SJSA1 (cell line): ENCODE measurements around the gene TMEM47. TPM values are rescaled to one million over a fixed set of nuclear protein-coding genes. Genes with fewer than 3 reads are reported as not detected.

Experiments
- DNase-seq, 2 experiments: peaks; one replicate each; pipeline ENCODE4 v3.0.0-alpha.2; 2015 to 2020; ENCODE audit warnings: low spot score in 2 of 2, low read depth in 1 of 2
- H3K27ac ChIP-seq: fragments of 250-450 bp; sonication (Bioruptor Pico); 2 replicates; pipeline ENCODE4 v1.5.1; 2020; ENCODE audit warnings: mild to moderate bottlenecking, moderate library complexity
- H3K27me3 ChIP-seq: fragments of 250-450 bp; sonication (Bioruptor Pico); replicated peaks from 2 replicates; pipeline ENCODE4 v1.5.1; 2020; ENCODE audit warnings: mild to moderate bottlenecking, moderate library complexity
- H3K36me3 ChIP-seq: fragments of 250-450 bp; sonication (Bioruptor Pico); 2 replicates; pipeline ENCODE4 v1.5.1; 2020; ENCODE audit warnings: mild to moderate bottlenecking
- H3K4me1 ChIP-seq: fragments of 250-450 bp; sonication (Bioruptor Pico); replicated peaks from 2 replicates; pipeline ENCODE4 v1.6.1; 2021; ENCODE audit warnings: mild to moderate bottlenecking
- H3K4me3 ChIP-seq: fragments of 250-450 bp; sonication (Bioruptor Pico); 2 replicates; pipeline ENCODE4 v1.5.1; 2020; ENCODE audit warnings: mild to moderate bottlenecking
- H3K9me3 ChIP-seq: fragments of 250-450 bp; sonication (Bioruptor Pico); replicated peaks from 2 replicates; pipeline ENCODE4 v1.5.1; 2020; ENCODE audit warnings: mild to moderate bottlenecking
- total RNA-seq: library from RNA; depleted of rRNA; stranded (reverse); fragments of >200 nt; shearing (Covaris generic); gene quantifications from 2 replicates; pipeline ENCODE4 v1.2.3, GENCODE V29; 2014; rRNA removed

TMEM47 gene
- 46.1 and 59.6 TPM in 2 replicates for total RNA-seq

- DNase-seq, result peak; percentile 72 to 76
- Histone ChIP-seq H3K4me3 (peak within 1 kb of the TSS; percentile 78), H3K36me3 (no peaks in the 10 kb centered on the region), H3K9me3 (no peaks in the 10 kb centered on the region), H3K27ac (peak within 1 kb of the TSS; percentile 72), H3K27me3 (no peaks in the 10 kb centered on the region), H3K4me1 (no peaks in the 10 kb centered on the region; the same call in 1 of the 2 replicates)
Observed at GRCh38 chrX:34656842-34657725, at the start of gene TMEM47. Gene TMEM47, minus strand, starts transcription at chrX:34657285. Its CDS starts 256 bp downstream, at chrX:34657029.

- H3K36me3 ChIP-seq, result no peaks in the 10 kb centered on the region
- no peaks in the 10 kb centered on the region for H3K27me3 ChIP-seq
- no peak overlapping the region for H3K27ac ChIP-seq
- no peak overlapping the region for H3K4me3 ChIP-seq
- DNase-seq, result no peak
- no peaks in the 10 kb centered on the region for H3K9me3 ChIP-seq
- no peaks in the 10 kb centered on the region for H3K4me1 ChIP-seq
Observed at GRCh38 chrX:34687095-34687494, 30.0 kb upstream of the TMEM47 start.

GRCh38 chrX:34659575-34659974, 2.5 kb upstream of the TMEM47 start:
- Histone ChIP-seq H3K36me3 (no peaks in the 10 kb centered on the region), H3K9me3 (no peaks in the 10 kb centered on the region), H3K27me3 (no peaks in the 10 kb centered on the region), H3K4me1 (no peaks in the 10 kb centered on the region), H3K4me3 (no peak overlapping the region), H3K27ac (no peak overlapping the region)
- no peak for DNase-seq

DNA sequence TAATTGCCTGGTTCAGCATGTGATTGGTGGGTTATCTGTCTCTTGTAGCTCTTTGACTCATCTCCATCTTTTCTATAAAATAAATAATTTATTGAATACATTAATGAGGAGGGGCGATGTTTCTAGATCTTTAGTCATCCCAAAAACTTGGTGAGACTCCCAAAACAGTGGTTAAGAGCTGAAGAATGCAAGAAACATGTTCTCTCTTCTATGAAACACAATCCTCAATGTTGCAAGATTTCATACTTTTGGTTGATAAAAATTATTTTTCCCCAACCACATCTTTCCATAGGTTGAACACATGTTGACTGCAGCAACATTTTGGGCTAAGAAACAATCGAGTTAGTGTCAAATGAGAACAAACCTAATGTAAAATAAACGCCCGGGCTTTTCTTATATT, 1.2 kb upstream of the TMEM47 start:
- Histone ChIP-seq H3K4me1 (no peaks in the 10 kb centered on the region), H3K9me3 (no peaks in the 10 kb centered on the region), H3K27ac (no peak overlapping the region), H3K36me3 (no peaks in the 10 kb centered on the region), H3K4me3 (no peak overlapping the region), H3K27me3 (no peaks in the 10 kb centered on the region)
- DNase-seq, result no peak

DNA sequence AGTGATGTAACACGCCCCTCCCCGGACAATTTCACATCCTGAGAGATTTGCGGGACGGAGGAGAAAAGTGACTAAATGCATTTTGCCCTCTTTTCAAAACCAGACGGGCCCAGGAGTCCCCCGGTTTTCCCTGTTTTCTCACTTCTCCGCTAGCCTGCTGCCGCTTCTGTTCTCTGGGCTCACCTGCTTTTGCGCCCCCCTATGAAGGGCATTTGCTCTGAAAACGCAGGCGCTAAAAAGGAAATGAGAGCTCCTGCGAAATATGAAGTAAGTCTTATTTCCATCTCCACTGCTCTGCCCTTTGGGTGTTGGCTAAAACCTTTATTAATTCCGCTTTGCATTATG, 613 bp upstream of the TMEM47 start:
- no peaks in the 10 kb centered on the region for H3K36me3 ChIP-seq
- H3K27ac ChIP-seq, result peak overlapping the region; percentile 35; the same call in 1 of the 2 replicates
- no peak for DNase-seq
- H3K4me3 ChIP-seq, result peak overlapping the region; percentile 78
- H3K27me3 ChIP-seq, result no peaks in the 10 kb centered on the region
- H3K4me1 ChIP-seq, result no peaks in the 10 kb centered on the region; the same call in 1 of the 2 replicates
- H3K9me3 ChIP-seq, result no peaks in the 10 kb centered on the region

DNA sequence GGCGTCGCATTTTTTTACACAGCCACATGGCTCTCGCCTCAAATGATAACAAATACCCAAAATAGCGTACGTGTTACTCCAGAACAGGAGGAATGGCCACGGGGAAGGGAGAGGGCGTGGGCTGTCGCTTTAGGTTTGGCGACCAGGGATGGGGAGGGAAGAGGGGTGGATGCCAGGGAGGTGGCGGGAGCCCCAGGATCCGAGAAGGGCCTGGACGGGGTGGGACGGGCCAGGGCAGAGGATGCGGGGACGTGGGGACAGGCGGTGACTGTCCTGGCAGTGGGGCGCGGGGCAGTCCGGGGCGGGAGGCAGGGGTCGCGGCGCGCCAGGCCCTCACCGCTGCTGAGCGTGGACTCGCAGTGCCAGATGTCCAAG, 631 bp downstream of the TMEM47 start:
- H3K4me3 ChIP-seq, result peak overlapping the region; percentile 78
- H3K36me3 ChIP-seq, result no peaks in the 10 kb centered on the region
- H3K4me1 ChIP-seq, result no peaks in the 10 kb centered on the region; the same call in 1 of the 2 replicates
- no peak for DNase-seq
- no peaks in the 10 kb centered on the region for H3K9me3 ChIP-seq
- 0 out of 2 replicates have a peak overlapping the region, but pooled peaks have one; percentile 43 for H3K27ac ChIP-seq
- H3K27me3 ChIP-seq, result no peaks in the 10 kb centered on the region

DNA sequence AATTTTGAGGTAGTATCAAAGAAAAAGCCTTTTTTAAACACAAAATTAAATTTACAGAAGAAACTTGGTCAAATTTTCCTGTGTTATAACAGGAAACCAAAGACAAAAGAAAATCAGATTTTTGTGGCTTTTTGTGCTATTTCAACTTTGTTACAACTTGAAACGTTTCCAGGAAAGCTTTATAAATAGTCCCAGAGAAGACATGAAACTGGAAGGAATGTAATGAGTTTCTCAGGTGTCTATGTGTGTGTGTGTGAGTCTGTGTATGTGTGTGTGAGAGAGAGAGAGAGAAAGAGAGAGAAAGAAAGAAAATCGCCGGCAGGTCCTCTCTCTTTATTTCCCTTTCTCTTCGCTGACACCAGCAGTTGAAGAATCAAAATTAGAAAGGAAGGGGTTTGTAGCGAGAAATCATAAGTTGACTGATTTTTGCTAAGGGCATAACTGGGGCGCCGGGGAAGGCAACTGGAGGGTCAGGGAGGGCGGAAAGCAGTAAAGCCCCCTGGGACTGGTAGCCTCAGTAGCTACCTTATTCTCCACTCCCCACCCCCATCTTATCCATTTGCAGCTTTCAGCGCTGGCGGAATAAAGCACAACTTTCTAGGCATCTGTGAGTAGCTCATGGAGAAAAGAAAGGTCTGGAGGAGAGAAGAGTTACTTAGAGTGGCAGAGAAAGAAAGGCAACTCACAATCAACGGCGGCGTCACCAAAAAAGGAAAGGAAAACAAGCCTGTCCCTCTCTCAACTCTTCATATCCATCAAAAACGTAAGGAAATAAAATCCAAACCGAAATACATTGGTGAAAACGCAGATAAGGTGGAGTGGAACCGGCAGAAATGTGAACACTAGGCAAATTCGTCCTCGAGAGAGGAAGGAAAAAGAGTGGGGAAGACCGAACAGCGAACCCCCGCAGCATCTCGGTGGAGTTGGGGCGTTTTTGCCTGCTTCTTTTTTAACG, 1.3 kb downstream of the TMEM47 start:
- Histone ChIP-seq H3K27ac (peak overlapping the region; percentile 72), H3K27me3 (no peaks in the 10 kb centered on the region), H3K36me3 (no peaks in the 10 kb centered on the region), H3K4me3 (peak overlapping the region; percentile 78), H3K4me1 (no peaks in the 10 kb centered on the region; the same call in 1 of the 2 replicates), H3K9me3 (no peaks in the 10 kb centered on the region)
- peak in 1 of 2 experiments; percentile 38 for DNase-seq

DNA sequence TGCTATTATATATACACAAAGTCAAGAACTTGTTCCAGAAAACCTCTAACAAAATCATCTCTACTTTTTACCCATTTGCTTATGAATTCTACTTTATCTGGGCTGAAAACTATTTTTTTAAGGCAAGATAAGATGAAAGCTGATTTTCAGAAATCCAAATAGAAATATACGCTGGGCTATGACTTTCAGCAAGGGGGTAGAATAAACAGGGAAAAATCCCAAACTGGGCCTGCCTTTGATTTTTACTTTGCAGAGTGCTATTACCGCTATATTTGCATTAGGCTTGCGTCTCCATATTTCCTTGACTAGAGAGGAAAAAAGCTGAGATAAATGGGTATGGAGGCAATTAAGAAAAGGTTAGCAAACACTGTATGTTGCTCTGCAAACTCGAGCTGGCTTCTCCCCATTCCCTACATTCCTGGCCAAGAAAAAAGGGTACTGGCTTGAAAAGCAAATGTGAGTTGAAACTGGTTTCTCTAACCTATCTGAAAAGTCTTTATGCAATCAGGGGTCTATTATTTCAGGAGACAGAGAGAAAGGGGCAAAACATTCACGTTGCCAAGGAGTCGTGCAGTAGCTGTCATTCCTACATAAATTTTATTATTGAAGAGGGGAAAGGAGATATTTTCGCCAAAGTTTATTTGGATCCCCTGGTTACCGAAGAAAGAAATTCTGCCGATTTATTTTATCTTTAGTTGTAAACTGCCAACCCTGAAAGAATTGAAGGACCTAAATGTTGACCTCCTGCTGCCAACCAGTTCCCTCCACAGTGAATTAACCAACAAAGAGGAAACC, 2.2 kb downstream of the TMEM47 start:
- Histone ChIP-seq H3K4me1 (no peaks in the 10 kb centered on the region; the same call in 1 of the 2 replicates), H3K27me3 (no peaks in the 10 kb centered on the region), H3K9me3 (no peaks in the 10 kb centered on the region), H3K27ac (peak overlapping the region; percentile 72), H3K36me3 (no peaks in the 10 kb centered on the region), H3K4me3 (peak overlapping the region; percentile 78)
- DNase-seq, result peak in 1 of 2 experiments; percentile 40

DNA sequence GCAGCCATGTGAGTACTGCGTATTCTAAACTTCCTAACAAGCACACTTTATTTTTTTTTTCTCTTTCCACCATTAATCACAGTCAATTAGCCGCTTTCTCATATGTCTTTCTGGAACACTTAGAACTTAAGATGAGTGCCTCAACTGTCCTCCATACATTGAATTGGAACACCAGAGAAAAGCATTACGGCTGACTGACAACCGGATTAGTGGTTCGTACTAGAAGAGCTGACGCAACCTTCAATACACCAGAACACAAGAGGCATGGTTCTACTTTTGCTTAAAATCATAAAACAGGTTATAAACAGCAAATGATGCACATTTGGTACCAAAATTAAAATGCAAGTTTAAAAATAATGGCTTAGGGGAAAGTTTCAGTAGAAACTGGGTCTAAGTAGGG, 3.3 kb downstream of the TMEM47 start:
- Histone ChIP-seq H3K27me3 (no peaks in the 10 kb centered on the region), H3K9me3 (no peaks in the 10 kb centered on the region), H3K4me1 (no peaks in the 10 kb centered on the region; the same call in 1 of the 2 replicates), H3K4me3 (peak overlapping the region; percentile 78), H3K36me3 (no peaks in the 10 kb centered on the region), H3K27ac (peak overlapping the region; percentile 72)
- no peak for DNase-seq

DNA sequence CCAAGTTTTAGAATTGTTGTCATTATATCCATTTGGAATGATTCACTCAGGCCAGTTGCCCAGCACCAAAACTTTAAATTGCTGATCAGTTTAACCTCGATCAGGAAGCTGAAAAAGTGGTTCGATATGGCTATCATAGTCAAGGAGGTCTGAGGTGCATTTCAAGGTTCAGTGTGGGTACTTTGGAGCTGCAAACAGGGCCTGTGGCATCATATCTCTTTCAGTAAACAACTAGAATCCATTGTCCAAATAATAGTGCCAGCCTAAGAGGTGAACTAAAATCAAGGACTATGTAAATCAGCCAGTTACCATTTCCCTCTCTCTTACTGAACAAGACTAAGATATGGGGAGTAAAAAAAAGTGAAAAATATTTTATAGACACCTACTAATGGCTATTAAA, 14.2 kb downstream of the TMEM47 start:
- no peak overlapping the region for H3K27ac ChIP-seq
- H3K9me3 ChIP-seq, result no peaks in the 10 kb centered on the region
- DNase-seq, result no peak
- peaks cover 2% of the 10 kb centered on the region; the same call in 1 of the 2 replicates for H3K36me3 ChIP-seq
- no peaks in the 10 kb centered on the region for H3K27me3 ChIP-seq
- H3K4me1 ChIP-seq, result no peaks in the 10 kb centered on the region
- no peak overlapping the region for H3K4me3 ChIP-seq

GRCh38 chrX:34638116-34638515, 19.0 kb downstream of the TMEM47 start:
- DNase-seq, result peak in 1 of 2 experiments; percentile 28
- H3K4me1 ChIP-seq, result no peaks in the 10 kb centered on the region
- H3K27me3 ChIP-seq, result no peaks in the 10 kb centered on the region
- no peak overlapping the region for H3K4me3 ChIP-seq
- peaks cover 8% of the 10 kb centered on the region; the same call in 1 of the 2 replicates for H3K36me3 ChIP-seq
- H3K27ac ChIP-seq, result no peak overlapping the region
- H3K9me3 ChIP-seq, result no peaks in the 10 kb centered on the region

- H3K4me3 ChIP-seq, result no peak overlapping the region
- peaks cover 8% of the 10 kb centered on the region; the same call in 1 of the 2 replicates for H3K36me3 ChIP-seq
- DNase-seq, result no peak
- H3K9me3 ChIP-seq, result no peaks in the 10 kb centered on the region
- H3K27ac ChIP-seq, result no peak overlapping the region
- peaks cover 4% of the 10 kb centered on the region for H3K4me1 ChIP-seq
- no peaks in the 10 kb centered on the region for H3K27me3 ChIP-seq
Observed at GRCh38 chrX:34634349-34634748, 22.7 kb downstream of the TMEM47 start.

DNA sequence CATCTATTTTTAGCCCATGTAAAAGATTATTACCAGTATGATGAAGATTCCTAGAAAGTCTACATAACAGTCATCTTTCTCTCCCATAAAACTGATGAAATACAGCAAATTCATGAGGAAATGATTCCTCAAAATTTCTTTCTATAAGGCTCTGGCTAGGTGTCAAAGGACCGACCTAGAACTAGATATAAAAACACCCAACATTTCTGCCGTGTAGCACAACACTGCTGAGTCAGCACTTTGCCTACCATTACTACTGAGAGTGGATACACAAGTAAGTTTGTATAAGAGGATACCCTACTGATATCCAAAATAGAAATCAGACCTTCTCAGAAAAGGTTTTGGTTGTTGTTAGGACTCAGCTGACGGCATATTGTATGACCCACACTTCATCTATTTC, 24.7 kb downstream of the TMEM47 start:
- 0 out of 2 replicates have a peak, but pooled peaks cover 2% of the 10 kb centered on the region for H3K36me3 ChIP-seq
- DNase-seq, result no peak
- no peak overlapping the region for H3K4me3 ChIP-seq
- H3K9me3 ChIP-seq, result no peaks in the 10 kb centered on the region
- no peak overlapping the region for H3K27ac ChIP-seq
- H3K27me3 ChIP-seq, result no peaks in the 10 kb centered on the region
- peaks cover 4% of the 10 kb centered on the region for H3K4me1 ChIP-seq
